Osteocyte (in vitro differentiated cells): ENCODE results near the gene MUC4. TPM values are rescaled to one million over a fixed set of nuclear protein-coding genes. Genes with fewer than 3 reads are reported as not detected.

Experiments
- DNase-seq: peaks from one replicate; pipeline ENCODE4 v3.0.0; 2021; ENCODE audit warnings: mixed read lengths; ENCODE audit not compliant: unreplicated experiment; ENCODE audit errors: extremely low spot score
- H3K27ac Mint-ChIP-seq: one replicate; pipeline ENCODE4 v1.8.0; 2021; ENCODE audit warnings: mild to moderate bottlenecking, mixed read lengths; ENCODE audit not compliant: unreplicated experiment
- H3K27me3 Mint-ChIP-seq: one replicate; pipeline ENCODE4 v1.8.0; 2021; ENCODE audit warnings: mixed read lengths; ENCODE audit not compliant: unreplicated experiment
- H3K36me3 Mint-ChIP-seq: one replicate; pipeline ENCODE4 v1.8.0; 2021; ENCODE audit warnings: mixed read lengths; ENCODE audit not compliant: unreplicated experiment
- H3K4me1 Mint-ChIP-seq: one replicate; pipeline ENCODE4 v1.8.0; 2021; ENCODE audit warnings: mixed read lengths; ENCODE audit not compliant: unreplicated experiment
- H3K4me3 Mint-ChIP-seq: one replicate; pipeline ENCODE4 v1.8.0; 2021; ENCODE audit warnings: mild to moderate bottlenecking, moderate library complexity, mixed read lengths; ENCODE audit not compliant: unreplicated experiment
- H3K9me3 Mint-ChIP-seq: one replicate; pipeline ENCODE4 v1.8.0; 2021; ENCODE audit warnings: mixed read lengths; ENCODE audit not compliant: unreplicated experiment
- CTCF ChIP-seq: fragments of 200-600 bp; sonication (generic); IDR thresholded peaks from 2 replicates; pipeline ENCODE4 v1.5.0; 2021; ENCODE audit warnings: antibody characterized with exemption, mild to moderate bottlenecking, moderate library complexity
- total RNA-seq: library from RNA; stranded (reverse); gene quantifications from 2 replicates; pipeline ENCODE4 v1.2.1, GENCODE V29; 2021

The MUC4 gene
- total RNA-seq, 1 donor from 2014 or later = not detected

- Mint-ChIP-seq H3K9me3 (no peaks in the 10 kb centered on the region), H3K4me1 (no peaks in the 10 kb centered on the region), H3K27ac (no peak overlapping the region), H3K36me3 (no peaks in the 10 kb centered on the region), H3K27me3 (peaks cover 22% of the 10 kb centered on the region), H3K4me3 (no peak overlapping the region)
- no peak for DNase-seq
- no peak for TF ChIP-seq CTCF
Measured at GRCh38 chr3:195762249-195762585, 49.5 kb downstream of the MUC4 start.

GRCh38 chr3:195761567-195762248 is 50.0 kb downstream of the MUC4 start:
- H3K36me3 Mint-ChIP-seq = no peaks in the 10 kb centered on the region
- no peak overlapping the region for H3K27ac Mint-ChIP-seq
- H3K27me3 Mint-ChIP-seq = peaks cover 25% of the 10 kb centered on the region
- no peaks in the 10 kb centered on the region for H3K9me3 Mint-ChIP-seq
- TF ChIP-seq CTCF = no peak
- no peaks in the 10 kb centered on the region for H3K4me1 Mint-ChIP-seq
- H3K4me3 Mint-ChIP-seq = no peak overlapping the region
- DNase-seq = no peak

GRCh38 chr3:195761123-195761566 is 50.6 kb downstream of the MUC4 start:
- H3K27me3 Mint-ChIP-seq = peaks cover 28% of the 10 kb centered on the region
- no peaks in the 10 kb centered on the region for H3K4me1 Mint-ChIP-seq

GRCh38 chr3:195760345-195761122 is 51.2 kb downstream of the MUC4 start:
- H3K4me1 Mint-ChIP-seq = peaks cover 2% of the 10 kb centered on the region
- TF ChIP-seq CTCF = no peak
- DNase-seq = no peak
- H3K4me3 Mint-ChIP-seq = no peak overlapping the region
- H3K27ac Mint-ChIP-seq = no peak overlapping the region
- H3K9me3 Mint-ChIP-seq = no peaks in the 10 kb centered on the region
- no peaks in the 10 kb centered on the region for H3K36me3 Mint-ChIP-seq
- H3K27me3 Mint-ChIP-seq = peaks cover 28% of the 10 kb centered on the region

More at GRCh38 chr3:195761123-195761566, 50.6 kb downstream of the MUC4 start:
- DNase-seq = no peak
- Mint-ChIP-seq H3K9me3 (no peaks in the 10 kb centered on the region), H3K36me3 (no peaks in the 10 kb centered on the region), H3K4me3 (no peak overlapping the region), H3K27ac (no peak overlapping the region)
- TF ChIP-seq CTCF = no peak

- no peak for TF ChIP-seq CTCF
- H3K4me1 Mint-ChIP-seq = peaks cover 2% of the 10 kb centered on the region
- no peak overlapping the region for H3K4me3 Mint-ChIP-seq
- no peaks in the 10 kb centered on the region for H3K36me3 Mint-ChIP-seq
- DNase-seq = no peak
- H3K9me3 Mint-ChIP-seq = no peaks in the 10 kb centered on the region
- no peak overlapping the region for H3K27ac Mint-ChIP-seq
- H3K27me3 Mint-ChIP-seq = peaks cover 28% of the 10 kb centered on the region
Measured at GRCh38 chr3:195758721-195759353, 52.9 kb downstream of the MUC4 start.
